Activated effector memory CD4-positive, alpha-beta T cell treated with anti-CD3 and anti-CD28 coated beads, Interleukin-2, amount 50 U/mL, for 16 hours (primary cell): ENCODE data around the gene ITGB5.

Experiments
- DNase-seq: peaks from one replicate; pipeline ENCODE4 v3.0.0-alpha.2; 2020

ITGB5 gene

GRCh38 chr3:124887177-124887931 lies at the start of gene ITGB5:
ITGB5 (minus strand) TSS chr3:124887365; CDS start chr3:124887000, 365 bp downstream.
- peak; percentile 67 for DNase-seq

GRCh38 chr3:124935794-124936542 lies 48.8 kb upstream of the ITGB5 start:
- no peak for DNase-seq

GRCh38 chr3:124935264-124935663 lies 48.1 kb upstream of the ITGB5 start:
- DNase-seq = no peak

DNA sequence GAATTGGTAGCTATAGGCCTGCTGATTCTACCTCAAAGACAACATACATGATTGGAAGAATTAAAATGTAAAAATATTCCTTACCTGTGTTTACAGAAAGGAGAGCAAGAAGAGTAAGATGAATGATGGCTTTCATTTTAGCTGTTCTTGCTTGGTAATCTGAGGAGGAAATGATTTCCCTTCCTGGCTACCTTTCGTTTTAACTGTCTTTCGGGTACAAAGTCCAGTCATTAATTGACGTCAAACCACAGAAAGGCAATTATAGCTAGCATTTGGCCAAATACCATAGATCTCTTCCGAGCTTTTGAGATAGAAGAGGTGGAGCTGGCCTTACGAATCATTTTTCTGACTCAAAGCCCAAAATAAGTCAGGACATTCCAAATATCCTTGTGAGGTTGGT lies 47.4 kb upstream of the ITGB5 start, which contains the start of gene MUC13:
Gene MUC13 (minus strand): TSS at position 175 of the 400 bp plus-strand sequence. CDS start 39 bp downstream, at position 136.
- DNase-seq = no peak

DNA sequence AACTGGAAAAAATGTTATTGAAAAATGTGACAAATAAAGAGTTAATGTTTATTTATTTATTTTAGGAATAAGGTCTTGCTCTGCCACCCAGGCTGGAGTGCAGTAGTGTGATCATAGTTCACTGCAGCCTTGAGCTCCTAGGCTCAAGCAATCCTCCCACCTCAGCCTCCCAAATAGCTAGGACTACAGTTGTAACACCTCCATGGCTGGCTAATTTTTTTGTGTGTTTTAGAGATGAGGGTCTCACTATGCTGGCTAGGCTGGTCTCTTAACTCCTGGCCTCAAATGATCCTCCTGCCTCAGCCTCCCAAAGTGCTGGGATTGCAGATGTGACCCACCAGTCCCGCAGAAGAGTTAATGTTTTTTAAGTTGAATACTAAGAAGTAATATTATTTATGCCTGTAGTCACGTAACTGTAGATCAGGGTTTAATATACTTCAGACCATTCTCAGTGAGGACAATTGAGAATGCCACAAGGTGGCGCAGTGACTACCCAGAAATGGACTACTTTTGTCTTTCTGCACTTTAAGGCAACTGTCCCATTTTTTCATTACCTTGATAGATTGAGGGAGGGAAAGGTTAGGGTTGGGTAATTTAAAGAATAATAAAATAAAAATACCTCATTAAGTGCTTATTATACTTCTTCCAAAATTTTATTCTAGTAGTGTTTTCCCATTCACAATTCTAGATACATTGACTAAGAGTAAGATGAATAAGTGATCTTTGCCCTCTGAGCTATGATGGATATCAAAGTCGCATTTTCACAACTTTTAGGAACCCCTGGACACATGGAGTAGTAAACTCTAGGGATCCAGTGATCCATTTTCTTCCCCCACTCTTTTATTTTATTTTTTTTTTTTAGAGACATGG lies 41.4 kb upstream of the ITGB5 start:
- peak; percentile 83 for DNase-seq

DNA sequence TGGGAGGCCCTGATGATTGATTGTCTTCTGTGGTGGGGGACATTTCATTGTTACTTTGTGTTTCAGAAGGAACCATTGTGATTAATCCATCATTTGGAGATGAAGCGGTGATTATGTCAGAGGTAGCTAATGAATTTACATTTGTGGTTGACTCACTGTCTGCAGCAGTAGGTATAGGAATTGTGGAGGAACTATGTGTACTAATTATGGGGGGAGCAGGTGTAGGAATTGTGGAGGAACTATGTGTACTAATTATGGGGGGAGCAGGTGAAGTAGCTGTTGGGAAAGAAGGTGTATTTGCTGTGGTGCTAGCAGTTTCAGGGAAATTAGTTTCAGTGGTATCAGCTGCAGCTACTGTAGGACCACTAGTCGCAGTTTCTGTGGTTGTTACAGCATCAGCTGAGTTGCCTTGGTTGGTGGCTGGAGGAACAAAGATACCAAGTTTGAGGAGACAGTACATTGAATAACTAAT lies 40.4 kb upstream of the ITGB5 start:
- no peak for DNase-seq

GRCh38 chr3:124926426-124927101 lies 39.4 kb upstream of the ITGB5 start:
- DNase-seq = no peak

DNA sequence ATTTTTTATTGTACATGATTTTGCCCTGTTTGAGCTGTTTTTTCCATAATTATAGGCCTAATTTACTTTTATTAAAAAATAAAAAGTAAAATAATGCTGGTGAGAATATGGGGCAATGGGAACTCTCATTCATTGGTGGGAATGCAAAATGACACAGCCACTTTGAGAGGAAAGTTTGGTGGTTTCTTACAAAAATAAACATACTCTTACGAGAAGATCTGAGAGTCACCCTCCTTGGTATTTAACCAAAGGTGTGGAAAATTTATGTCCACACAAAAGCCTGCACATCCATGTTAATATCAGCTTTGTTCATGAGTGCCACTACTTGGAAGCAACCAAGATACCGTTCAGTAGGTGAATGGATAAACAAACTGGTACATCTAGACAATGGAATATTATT lies 37.6 kb upstream of the ITGB5 start:
- DNase-seq = no peak

DNA sequence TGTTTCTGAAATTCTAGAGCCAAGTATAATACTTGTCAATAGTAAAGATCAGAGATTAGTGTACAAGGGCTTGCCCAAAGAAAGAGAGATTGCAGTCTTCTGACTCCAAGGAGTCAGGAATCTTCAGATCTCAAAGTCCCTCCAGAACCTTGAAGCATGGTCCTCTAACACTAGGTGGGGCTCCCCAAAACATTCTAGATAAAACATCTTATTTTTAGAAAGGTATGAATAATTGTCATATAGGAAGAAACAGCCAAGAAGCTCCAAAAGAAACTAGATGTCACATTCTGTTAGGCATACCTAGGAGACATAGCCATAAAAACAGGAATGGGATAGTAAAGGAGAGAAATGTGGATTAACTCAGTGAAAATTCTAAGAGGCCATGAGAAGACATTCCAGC lies 36.7 kb upstream of the ITGB5 start:
- no peak for DNase-seq

DNA sequence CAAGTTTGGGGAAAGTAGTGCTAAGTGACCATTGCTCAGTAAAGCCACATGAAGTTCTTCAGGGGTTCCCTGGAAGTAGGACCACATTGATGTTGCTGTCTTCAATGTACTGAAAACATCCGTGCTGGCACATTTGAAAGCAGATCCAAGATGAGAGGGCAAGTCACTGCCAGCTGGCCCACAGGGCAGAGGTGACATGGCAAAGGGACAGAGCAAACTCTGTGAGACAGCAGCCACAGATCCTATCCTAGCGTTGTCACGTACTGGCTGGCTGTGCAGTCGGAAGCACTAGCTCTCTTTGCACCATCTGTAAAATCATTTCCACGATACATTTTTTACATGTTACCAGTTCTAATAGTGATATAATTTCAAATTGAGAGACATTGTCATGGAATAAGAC lies 33.6 kb upstream of the ITGB5 start:
- no peak for DNase-seq

DNA sequence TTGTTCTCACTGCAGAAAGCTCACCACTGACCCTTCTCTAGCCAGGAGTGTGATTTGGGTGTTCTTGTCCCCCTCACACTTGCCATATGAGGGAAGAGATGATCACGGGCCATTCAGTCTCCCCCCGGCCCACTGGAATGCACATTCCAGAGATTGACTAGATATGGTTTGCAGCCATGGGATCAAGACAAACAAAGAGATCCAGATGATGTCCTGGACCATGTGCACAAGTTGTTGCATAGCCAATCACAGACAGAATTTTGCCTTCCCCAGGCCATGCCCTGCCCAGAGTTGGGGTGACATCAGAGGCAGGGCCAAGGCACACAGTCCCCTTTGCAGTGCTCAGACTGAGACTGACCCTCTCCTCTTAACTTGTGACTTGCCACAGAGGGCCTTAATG lies 32.6 kb upstream of the ITGB5 start:
- DNase-seq = no peak

GRCh38 chr3:124918524-124918923 lies 31.4 kb upstream of the ITGB5 start:
- DNase-seq = no peak

DNA sequence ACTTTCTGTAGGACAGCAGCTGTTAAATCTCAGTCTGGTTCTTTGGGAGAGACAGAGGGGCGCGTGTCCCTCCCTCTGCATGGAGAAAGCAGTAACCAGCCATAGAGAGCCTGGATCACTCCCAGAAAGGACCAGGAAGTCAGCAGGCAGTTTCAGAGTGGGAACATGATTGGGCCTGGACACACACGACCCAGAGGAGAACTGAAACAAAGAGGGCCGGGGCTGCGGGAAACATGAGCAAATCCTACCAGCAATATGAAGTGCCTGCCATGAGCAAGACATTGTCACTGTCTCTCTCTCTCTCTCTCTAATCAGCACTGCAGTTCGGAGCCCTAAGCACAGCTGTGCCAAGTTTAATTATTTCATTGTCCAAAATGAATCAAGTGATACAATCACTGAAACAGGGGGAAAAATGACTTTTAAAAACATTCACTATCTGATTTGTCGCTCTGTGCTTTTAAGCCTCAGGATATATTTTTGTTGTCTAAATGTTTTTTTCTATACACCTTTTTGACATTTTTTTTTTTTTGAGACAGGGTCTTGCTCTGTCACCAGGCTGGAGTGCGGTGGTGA lies 29.8 kb upstream of the ITGB5 start:
- no peak for DNase-seq

DNA sequence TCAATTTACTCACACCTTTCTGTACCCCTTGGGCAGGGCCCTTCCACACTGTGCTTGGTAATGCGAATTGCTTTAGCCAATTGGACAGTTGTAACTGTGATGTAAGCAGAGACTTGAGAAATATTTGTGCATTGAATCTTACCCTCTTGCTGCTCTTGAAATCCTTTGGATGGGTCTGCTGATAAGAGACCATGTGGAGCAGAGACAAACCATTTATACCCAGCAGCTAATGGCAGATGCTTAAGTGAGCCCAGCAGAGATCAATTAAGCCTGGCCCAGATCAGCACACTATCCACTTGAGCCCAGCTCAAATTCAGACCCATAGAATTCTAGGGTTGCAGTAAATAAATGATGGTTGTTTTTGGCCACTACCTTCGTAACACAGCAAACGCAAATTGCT lies 28.1 kb upstream of the ITGB5 start:
- DNase-seq = no peak

- DNase-seq = no peak
Measured at GRCh38 chr3:124907957-124908356, 20.8 kb upstream of the ITGB5 start.

DNA sequence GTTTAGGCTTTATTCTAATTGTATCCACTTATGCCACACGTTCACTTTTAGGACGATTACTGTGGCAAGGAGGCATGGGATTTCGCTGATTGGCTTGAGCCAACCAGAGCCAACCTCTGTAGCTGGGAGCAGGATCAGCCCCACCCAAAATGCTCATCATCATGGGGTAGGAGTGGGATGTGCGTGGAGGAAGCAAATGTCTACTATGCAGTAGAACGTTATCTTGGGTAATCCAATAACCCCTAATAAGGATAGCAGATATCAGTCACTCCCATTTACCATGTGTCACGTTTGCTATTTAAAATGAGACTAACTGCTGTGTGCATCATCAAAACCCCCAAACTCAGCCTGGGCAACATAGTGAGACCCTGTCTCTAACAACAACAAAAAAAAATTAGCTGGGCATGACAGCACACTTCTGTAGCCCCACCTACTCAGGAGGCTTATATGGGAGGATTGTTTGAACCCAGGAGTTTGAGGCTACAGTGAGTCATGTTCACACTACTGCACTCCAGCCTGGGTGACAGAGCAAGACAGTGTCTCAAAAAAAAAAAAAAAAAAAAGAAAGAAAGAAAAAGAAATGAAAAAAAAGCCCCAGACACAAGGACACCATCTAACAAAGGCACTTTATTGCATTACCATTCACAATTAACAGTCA lies 17.8 kb upstream of the ITGB5 start:
- no peak for DNase-seq

- DNase-seq = no peak
Measured at GRCh38 chr3:124903896-124904834, 17.0 kb upstream of the ITGB5 start.

- DNase-seq = no peak
Measured at GRCh38 chr3:124896824-124897526, 9.8 kb upstream of the ITGB5 start.

DNA sequence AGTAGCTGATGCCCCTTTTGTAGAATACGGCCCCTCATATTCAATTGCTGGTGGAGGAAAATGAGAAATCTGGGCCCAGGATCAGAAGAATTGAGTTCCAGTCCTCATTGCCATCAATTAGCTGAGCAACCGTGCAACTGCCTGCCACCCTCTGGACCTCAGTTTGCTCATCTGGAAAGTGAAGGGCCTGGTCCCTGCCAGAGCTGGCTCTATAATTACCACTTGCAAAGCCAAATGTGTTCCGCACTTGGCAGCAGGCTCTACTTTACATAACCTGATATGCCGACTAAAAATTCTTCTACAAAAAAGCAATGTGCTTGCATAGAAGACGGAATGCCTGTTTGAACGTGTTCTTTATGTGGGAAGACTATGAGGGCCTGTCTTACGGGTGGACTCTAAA lies 8.6 kb upstream of the ITGB5 start:
- no peak for DNase-seq

DNA sequence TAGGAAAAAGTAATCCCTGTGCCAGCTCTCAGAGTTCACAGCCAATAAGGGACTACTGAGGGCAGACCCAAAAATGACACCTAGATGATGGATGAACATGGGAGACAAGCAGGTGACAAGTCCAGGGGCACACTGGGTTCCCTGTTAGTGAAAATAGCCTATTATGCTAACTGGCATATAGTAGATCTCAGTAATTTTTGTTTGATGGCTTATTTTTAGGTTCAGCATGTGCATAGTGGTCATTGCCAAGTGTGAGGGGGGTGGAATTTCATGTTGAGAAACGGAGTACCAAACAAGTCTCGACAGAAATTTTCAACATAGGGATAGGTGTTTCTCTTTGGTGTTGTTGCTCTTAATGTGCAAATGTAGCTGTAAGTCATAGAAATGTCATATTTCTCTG lies 6.4 kb upstream of the ITGB5 start:
- DNase-seq = no peak
